Measurements from ENCODE around the gene NPDC1.
A peak's percentile ranks its signal among the peaks of the same experiment; 100 is the strongest.

NPDC1 gene

DNA sequence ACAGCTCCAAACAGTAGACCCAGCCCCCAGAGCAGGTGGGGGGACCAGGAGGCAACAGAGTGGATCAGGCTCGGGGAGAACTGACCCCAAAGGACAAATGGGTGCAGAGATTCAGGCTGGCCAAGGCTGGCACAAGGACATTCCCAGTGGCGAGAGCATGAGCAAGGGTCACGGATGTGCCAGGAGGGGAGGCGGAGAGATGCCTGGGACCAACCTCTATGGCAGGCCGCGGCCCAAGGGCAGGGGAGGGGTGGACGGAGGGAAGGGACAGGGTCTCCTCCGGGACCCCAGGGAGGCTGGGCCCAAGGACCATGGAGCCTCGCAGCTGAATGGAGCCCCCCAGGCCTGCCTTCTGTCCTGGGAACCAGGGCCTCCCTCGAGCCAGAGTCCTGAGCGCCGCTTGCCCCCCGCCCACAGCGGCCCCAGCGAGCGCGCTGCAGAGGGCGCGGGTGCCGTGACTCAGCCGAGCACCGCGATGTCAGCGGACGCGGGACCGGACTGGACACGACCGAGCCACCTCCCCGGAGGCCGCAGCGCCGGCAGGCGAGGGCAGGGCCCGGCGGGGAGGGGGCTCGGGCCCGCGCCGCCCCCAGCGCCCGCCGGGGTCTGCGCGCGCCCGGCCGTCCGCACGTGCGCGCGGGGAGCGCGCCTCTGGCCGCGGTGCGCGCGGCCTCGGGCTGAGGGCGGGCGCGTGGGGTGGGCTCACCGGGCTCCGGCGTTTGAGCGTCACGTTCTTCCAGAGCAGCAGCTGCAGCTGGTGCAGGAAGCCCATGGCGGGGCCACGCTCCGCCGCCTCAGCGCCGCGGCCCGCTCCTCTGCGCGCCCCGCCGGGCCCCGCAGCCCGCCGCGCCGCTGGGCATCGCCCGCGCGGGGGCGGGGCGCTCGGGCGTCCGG, 18.4 kb downstream of the NPDC1 start, which contains the start of gene ABCA2:
TSS of gene ABCA2 (minus strand) at position 869 of the 894 bp plus-strand sequence. CDS start at position 772, 97 bp downstream.
- Histone ChIP-seq H3K27me3 (ENCODE audit: low read depth, low read length) (peaks cover 6% of the 10 kb centered on the region), H3K27ac (ENCODE audit: low read length) (no peak within 1 kb of the TSS), H3K79me2 (ENCODE audit: low read length) (no peaks in the 10 kb centered on the region), H3K4me1 (ENCODE audit: low read length) (peaks cover 30% of the 10 kb centered on the region), H3K4me2 (ENCODE audit: low read length) (peak within 1 kb of the TSS; percentile 97), H3K9ac (ENCODE audit: low read length) (peak within 1 kb of the TSS; percentile 64), H4K20me1 (ENCODE audit: insufficient read depth, low read length) (no peaks in the 10 kb centered on the region), H3K9me3 (ENCODE audit: insufficient read depth, low read length) (no peaks in the 10 kb centered on the region), H3K36me3 (replicated peaks; ENCODE audit: low read depth, low read length) (no peaks in the 10 kb centered on the region), H3K4me3 (ENCODE audit: low read length) (peak within 1 kb of the TSS; percentile 88), H2AFZ (ENCODE audit: low read depth, low read length) (peak within 1 kb of the TSS; percentile 62; the same call in 1 of the 2 replicates)
- TF ChIP-seq EZH2phosphoT487 (IDR thresholded peaks at IDR 0.05; ENCODE audit: low read depth): no peak
- TF ChIP-seq, protein P1, sequence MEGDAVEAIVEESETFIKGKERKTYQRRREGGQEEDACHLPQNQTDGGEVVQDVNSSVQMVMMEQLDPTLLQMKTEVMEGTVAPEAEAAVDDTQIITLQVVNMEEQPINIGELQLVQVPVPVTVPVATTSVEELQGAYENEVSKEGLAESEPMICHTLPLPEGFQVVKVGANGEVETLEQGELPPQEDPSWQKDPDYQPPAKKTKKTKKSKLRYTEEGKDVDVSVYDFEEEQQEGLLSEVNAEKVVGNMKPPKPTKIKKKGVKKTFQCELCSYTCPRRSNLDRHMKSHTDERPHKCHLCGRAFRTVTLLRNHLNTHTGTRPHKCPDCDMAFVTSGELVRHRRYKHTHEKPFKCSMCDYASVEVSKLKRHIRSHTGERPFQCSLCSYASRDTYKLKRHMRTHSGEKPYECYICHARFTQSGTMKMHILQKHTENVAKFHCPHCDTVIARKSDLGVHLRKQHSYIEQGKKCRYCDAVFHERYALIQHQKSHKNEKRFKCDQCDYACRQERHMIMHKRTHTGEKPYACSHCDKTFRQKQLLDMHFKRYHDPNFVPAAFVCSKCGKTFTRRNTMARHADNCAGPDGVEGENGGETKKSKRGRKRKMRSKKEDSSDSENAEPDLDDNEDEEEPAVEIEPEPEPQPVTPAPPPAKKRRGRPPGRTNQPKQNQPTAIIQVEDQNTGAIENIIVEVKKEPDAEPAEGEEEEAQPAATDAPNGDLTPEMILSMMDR (IDR thresholded peaks at IDR 0.05; ENCODE audit: low read depth, low read length): no peak

DNA sequence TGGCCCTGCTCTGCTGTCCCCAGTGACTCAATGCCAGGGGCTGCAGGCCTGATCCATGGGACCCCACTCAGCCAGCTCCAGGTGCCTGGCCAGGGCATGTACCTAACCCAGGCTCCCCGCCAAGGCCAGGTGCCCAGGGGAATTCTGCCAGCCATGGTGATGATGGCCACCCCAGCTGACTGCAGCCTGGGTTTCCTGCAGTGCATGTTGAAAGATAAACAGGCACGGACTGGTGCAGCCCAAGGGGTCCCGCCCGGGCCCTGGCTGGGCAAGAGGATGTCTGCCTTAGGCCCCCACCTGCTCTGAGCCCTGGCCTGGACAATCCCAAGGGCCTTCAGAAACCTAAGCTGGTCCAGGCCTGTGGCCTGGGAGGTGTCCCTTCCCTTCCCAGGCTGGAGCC, 19.1 kb downstream of the NPDC1 start:
- Histone ChIP-seq H3K4me2 (ENCODE audit: low read length) (no peak overlapping the region), H3K27me3 (ENCODE audit: low read depth, low read length) (peaks cover 6% of the 10 kb centered on the region), H3K9me3 (ENCODE audit: insufficient read depth, low read length) (no peaks in the 10 kb centered on the region), H3K4me1 (ENCODE audit: low read length) (peaks cover 22% of the 10 kb centered on the region), H3K9ac (ENCODE audit: low read length) (no peak overlapping the region), H4K20me1 (ENCODE audit: insufficient read depth, low read length) (no peaks in the 10 kb centered on the region), H3K36me3 (replicated peaks; ENCODE audit: low read depth, low read length) (no peaks in the 10 kb centered on the region), H3K27ac (ENCODE audit: low read length) (no peak overlapping the region), H3K79me2 (ENCODE audit: low read length) (no peaks in the 10 kb centered on the region), H2AFZ (ENCODE audit: low read depth, low read length) (no peak overlapping the region), H3K4me3 (ENCODE audit: low read length) (no peak overlapping the region)
- TF ChIP-seq, protein P1 (IDR thresholded peaks at IDR 0.05; ENCODE audit: low read depth, low read length): no peak
- no peak for TF ChIP-seq EZH2phosphoT487 (IDR thresholded peaks at IDR 0.05; ENCODE audit: low read depth)

DNA sequence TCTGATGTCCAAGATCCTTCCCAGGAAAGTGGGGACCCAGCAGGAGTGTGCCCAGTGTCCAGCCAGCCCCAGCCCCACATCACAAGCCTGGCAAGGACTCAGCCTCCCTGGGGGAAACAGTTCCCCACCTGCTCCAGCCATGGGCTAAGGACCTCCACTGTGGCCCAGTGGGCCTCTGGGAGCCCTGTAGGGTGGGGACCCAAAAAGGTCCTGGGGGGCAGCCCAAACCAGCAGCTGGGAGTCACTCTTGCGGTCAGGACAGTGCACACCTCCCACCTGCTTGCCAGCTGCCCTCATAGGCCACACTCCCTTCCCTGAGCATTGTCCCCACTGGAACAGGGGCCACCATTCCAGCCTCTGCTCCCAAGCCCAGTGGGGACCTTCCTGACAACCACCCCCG, 19.6 kb downstream of the NPDC1 start:
- H3K4me3 ChIP-seq (ENCODE audit: low read length): no peak overlapping the region
- peaks cover 6% of the 10 kb centered on the region for H3K27me3 ChIP-seq (ENCODE audit: low read depth, low read length)
- no peak overlapping the region for H3K27ac ChIP-seq (ENCODE audit: low read length)
- H3K4me2 ChIP-seq (ENCODE audit: low read length): no peak overlapping the region
- H3K9ac ChIP-seq (ENCODE audit: low read length): no peak overlapping the region
- H3K79me2 ChIP-seq (ENCODE audit: low read length): no peaks in the 10 kb centered on the region
- H2AFZ ChIP-seq (ENCODE audit: low read depth, low read length): no peak overlapping the region
- TF ChIP-seq, protein P1 (IDR thresholded peaks at IDR 0.05; ENCODE audit: low read depth, low read length): no peak
- no peak for TF ChIP-seq EZH2phosphoT487 (IDR thresholded peaks at IDR 0.05; ENCODE audit: low read depth)
- H4K20me1 ChIP-seq (ENCODE audit: insufficient read depth, low read length): no peaks in the 10 kb centered on the region
- no peaks in the 10 kb centered on the region for H3K36me3 ChIP-seq (replicated peaks; ENCODE audit: low read depth, low read length)
- no peaks in the 10 kb centered on the region for H3K9me3 ChIP-seq (ENCODE audit: insufficient read depth, low read length)
- H3K4me1 ChIP-seq (ENCODE audit: low read length): peaks cover 20% of the 10 kb centered on the region

DNA sequence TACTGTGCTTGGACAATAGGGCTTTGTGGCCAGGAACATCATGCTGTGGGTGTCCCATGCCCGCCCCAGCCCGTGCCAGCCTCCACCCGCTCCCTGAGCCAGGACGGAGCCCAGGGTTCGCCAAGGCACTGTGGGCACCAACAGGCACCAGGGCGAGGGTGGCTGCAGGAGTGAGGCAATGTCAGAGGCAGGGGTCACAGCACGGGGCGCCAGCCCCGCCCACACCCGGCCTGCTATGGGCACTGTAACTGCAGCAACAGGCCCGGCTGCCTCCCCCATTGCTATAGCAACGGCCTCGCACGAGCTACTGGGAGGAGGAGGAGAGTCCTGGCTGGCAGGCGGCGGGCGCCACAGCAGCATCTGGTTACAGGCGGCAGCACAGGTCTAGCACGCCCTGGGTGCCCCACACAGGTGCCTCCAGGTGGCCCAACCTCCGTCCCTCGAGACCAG, 20.4 kb downstream of the NPDC1 start:
- H3K4me3 ChIP-seq (ENCODE audit: low read length): no peak overlapping the region
- H3K4me2 ChIP-seq (ENCODE audit: low read length): no peak overlapping the region
- H3K36me3 ChIP-seq (replicated peaks; ENCODE audit: low read depth, low read length): no peaks in the 10 kb centered on the region
- H3K4me1 ChIP-seq (ENCODE audit: low read length): peaks cover 20% of the 10 kb centered on the region
- H3K27ac ChIP-seq (ENCODE audit: low read length): no peak overlapping the region
- H3K9me3 ChIP-seq (ENCODE audit: insufficient read depth, low read length): no peaks in the 10 kb centered on the region
- no peak overlapping the region for H3K9ac ChIP-seq (ENCODE audit: low read length)
- H3K27me3 ChIP-seq (ENCODE audit: low read depth, low read length): peaks cover 6% of the 10 kb centered on the region
- TF ChIP-seq EZH2phosphoT487 (IDR thresholded peaks at IDR 0.05; ENCODE audit: low read depth): no peak
- TF ChIP-seq, protein P1 (IDR thresholded peaks at IDR 0.05; ENCODE audit: low read depth, low read length): no peak
- H2AFZ ChIP-seq (ENCODE audit: low read depth, low read length): no peak overlapping the region
- no peaks in the 10 kb centered on the region for H3K79me2 ChIP-seq (ENCODE audit: low read length)
- H4K20me1 ChIP-seq (ENCODE audit: insufficient read depth, low read length): no peaks in the 10 kb centered on the region
